ENCODE measurements around the gene MED25. TPM values are rescaled to one million over a fixed set of nuclear protein-coding genes. Genes with fewer than 3 reads are reported as not detected.
A peak's percentile ranks its signal among the peaks of the same experiment; 100 is the strongest.

The MED25 gene
- polyA plus RNA-seq, 1 donor from 2014 or later: 18.9 TPM

DNA sequence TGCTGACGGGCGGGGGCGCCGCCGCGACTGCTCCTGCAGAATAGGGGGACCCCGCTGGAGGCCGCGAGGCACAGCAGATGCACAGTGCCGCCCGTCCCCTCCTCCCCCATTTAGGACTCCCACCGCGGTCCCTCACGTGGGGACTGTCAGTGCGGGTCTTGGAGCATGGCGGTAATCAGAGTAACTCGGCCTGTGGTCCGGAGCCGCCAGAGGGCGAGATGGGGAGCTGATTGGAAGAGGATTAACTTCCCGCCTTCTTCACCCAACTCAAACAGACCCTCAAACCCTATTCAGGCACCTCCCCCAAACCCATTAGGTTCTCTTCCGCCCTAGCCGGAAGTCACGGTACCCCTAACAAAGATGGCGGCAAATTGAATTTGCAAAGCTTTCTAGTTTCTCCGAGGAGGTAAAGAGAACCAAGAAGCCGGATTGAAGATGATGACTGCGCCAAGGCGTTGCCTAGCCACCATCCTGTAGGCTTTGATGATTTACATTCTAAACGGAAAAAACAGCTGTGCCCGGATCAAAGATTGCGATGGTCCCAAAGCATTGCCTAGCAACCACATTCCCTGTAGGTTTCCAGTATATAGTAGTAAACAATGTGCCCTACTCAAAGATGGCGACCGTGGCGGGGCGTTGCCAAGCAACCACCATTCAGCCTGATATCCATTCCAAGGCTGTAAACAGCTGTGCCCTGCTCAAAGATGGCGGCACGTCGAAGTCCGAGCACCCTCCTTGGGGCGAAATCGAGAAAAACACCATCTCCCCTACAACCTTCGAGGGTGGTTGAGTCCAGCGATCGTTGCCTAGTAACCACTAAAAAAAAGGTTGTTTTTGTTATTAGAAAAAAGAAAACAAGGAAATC, 4.9 kb upstream of the MED25 start, which contains the start of gene FUZ:
FUZ (minus strand) TSS at position 296 of the 865 bp plus-strand sequence; CDS start at position 110, 186 bp downstream.
- peak; percentile 56 for TF ChIP-seq RAD21 (conservative IDR thresholded peaks at IDR 0.05)
- peak; percentile 85 for TF ChIP-seq MXI1 (conservative IDR thresholded peaks at IDR 0.05; ENCODE audit: poor library complexity, severe bottlenecking)
- TF ChIP-seq POLR2AphosphoS5 (IDR thresholded peaks at IDR 0.05): peak; percentile 67
- TF ChIP-seq, protein P1, sequence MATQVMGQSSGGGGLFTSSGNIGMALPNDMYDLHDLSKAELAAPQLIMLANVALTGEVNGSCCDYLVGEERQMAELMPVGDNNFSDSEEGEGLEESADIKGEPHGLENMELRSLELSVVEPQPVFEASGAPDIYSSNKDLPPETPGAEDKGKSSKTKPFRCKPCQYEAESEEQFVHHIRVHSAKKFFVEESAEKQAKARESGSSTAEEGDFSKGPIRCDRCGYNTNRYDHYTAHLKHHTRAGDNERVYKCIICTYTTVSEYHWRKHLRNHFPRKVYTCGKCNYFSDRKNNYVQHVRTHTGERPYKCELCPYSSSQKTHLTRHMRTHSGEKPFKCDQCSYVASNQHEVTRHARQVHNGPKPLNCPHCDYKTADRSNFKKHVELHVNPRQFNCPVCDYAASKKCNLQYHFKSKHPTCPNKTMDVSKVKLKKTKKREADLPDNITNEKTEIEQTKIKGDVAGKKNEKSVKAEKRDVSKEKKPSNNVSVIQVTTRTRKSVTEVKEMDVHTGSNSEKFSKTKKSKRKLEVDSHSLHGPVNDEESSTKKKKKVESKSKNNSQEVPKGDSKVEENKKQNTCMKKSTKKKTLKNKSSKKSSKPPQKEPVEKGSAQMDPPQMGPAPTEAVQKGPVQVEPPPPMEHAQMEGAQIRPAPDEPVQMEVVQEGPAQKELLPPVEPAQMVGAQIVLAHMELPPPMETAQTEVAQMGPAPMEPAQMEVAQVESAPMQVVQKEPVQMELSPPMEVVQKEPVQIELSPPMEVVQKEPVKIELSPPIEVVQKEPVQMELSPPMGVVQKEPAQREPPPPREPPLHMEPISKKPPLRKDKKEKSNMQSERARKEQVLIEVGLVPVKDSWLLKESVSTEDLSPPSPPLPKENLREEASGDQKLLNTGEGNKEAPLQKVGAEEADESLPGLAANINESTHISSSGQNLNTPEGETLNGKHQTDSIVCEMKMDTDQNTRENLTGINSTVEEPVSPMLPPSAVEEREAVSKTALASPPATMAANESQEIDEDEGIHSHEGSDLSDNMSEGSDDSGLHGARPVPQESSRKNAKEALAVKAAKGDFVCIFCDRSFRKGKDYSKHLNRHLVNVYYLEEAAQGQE (IDR thresholded peaks at IDR 0.05; ENCODE audit: borderline replicate concordance): peak; percentile 79
- peak; percentile 66 for TF ChIP-seq SMC3 (conservative IDR thresholded peaks at IDR 0.05; ENCODE audit: poor library complexity)
- TF ChIP-seq EZH2 (IDR thresholded peaks at IDR 0.05; ENCODE audit: borderline replicate concordance, insufficient read depth, low read length, poor library complexity, severe bottlenecking): no peak
- peak; percentile 86 for TF ChIP-seq TAF1 (IDR thresholded peaks at IDR 0.05; ENCODE audit: low read depth)
- TF ChIP-seq EP300 (conservative IDR thresholded peaks at IDR 0.05; ENCODE audit: poor library complexity, severe bottlenecking): peak; percentile 81
- TF ChIP-seq, protein P2, sequence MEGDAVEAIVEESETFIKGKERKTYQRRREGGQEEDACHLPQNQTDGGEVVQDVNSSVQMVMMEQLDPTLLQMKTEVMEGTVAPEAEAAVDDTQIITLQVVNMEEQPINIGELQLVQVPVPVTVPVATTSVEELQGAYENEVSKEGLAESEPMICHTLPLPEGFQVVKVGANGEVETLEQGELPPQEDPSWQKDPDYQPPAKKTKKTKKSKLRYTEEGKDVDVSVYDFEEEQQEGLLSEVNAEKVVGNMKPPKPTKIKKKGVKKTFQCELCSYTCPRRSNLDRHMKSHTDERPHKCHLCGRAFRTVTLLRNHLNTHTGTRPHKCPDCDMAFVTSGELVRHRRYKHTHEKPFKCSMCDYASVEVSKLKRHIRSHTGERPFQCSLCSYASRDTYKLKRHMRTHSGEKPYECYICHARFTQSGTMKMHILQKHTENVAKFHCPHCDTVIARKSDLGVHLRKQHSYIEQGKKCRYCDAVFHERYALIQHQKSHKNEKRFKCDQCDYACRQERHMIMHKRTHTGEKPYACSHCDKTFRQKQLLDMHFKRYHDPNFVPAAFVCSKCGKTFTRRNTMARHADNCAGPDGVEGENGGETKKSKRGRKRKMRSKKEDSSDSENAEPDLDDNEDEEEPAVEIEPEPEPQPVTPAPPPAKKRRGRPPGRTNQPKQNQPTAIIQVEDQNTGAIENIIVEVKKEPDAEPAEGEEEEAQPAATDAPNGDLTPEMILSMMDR (IDR thresholded peaks at IDR 0.05; ENCODE audit: poor library complexity, severe bottlenecking): peak; percentile 63
- Histone ChIP-seq H3K9ac (ENCODE audit: low read length) (peak within 1 kb of the TSS; percentile 82), H3K9me3 (ENCODE audit: low read length) (no peaks in the 10 kb centered on the region), H2AFZ (ENCODE audit: low read depth, low read length) (peak within 1 kb of the TSS; percentile 68), H3K79me2 (replicated peaks; ENCODE audit: insufficient read depth, low read length) (peaks cover 2% of the 10 kb centered on the region), H3K27me3 (ENCODE audit: insufficient read depth, low read depth, low read length) (no peaks in the 10 kb centered on the region), H3K36me3 (ENCODE audit: insufficient read depth, low read length) (no peaks in the 10 kb centered on the region), H3K4me3 (ENCODE audit: low read length) (peak within 1 kb of the TSS; percentile 74), H3K4me2 (ENCODE audit: low read length) (peak within 1 kb of the TSS; percentile 94), H3F3A (ENCODE audit: insufficient read depth, low read length, poor library complexity, severe bottlenecking) (no peaks in the 10 kb centered on the region), H3K9me2 (ENCODE audit: insufficient read depth, low read length) (no peaks in the 10 kb centered on the region), H4K20me1 (ENCODE audit: insufficient read depth) (no peaks in the 10 kb centered on the region), H3K27ac (ENCODE audit: low read length) (peak within 1 kb of the TSS; percentile 97)

DNA sequence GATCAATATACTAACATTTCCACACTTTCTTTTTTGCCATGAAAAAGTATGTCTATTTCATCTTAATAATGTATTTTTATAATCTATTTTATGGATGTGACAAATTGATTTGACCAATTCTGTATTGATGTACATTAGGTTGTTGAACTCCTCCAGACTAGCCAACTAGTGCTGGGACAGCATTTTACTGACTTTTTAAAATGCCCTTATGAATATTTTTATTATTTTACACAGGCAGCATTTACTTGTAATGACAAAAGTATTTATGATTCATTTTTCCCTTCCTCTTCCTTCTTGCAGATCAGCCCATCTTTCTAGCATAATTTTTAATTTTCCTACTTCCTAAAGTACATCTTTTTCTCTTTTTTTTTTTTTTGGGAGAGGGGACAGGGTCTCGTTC, 4.1 kb upstream of the MED25 start:
- TF ChIP-seq, protein P2 (IDR thresholded peaks at IDR 0.05; ENCODE audit: poor library complexity, severe bottlenecking): no peak
- TF ChIP-seq, protein P1 (IDR thresholded peaks at IDR 0.05; ENCODE audit: borderline replicate concordance): no peak
- TF ChIP-seq RAD21 (conservative IDR thresholded peaks at IDR 0.05) (no peak), TAF1 (IDR thresholded peaks at IDR 0.05; ENCODE audit: low read depth) (no peak), MXI1 (conservative IDR thresholded peaks at IDR 0.05; ENCODE audit: poor library complexity, severe bottlenecking) (no peak), SMC3 (conservative IDR thresholded peaks at IDR 0.05; ENCODE audit: poor library complexity) (no peak), EP300 (conservative IDR thresholded peaks at IDR 0.05; ENCODE audit: poor library complexity, severe bottlenecking) (no peak), EZH2 (IDR thresholded peaks at IDR 0.05; ENCODE audit: borderline replicate concordance, insufficient read depth, low read length, poor library complexity, severe bottlenecking) (no peak), POLR2AphosphoS5 (IDR thresholded peaks at IDR 0.05) (no peak)
- Histone ChIP-seq H3F3A (ENCODE audit: insufficient read depth, low read length, poor library complexity, severe bottlenecking) (no peaks in the 10 kb centered on the region), H3K4me2 (ENCODE audit: low read length) (peak overlapping the region; percentile 94), H3K27ac (ENCODE audit: low read length) (peak overlapping the region; percentile 97), H3K79me2 (replicated peaks; ENCODE audit: insufficient read depth, low read length) (peaks cover 9% of the 10 kb centered on the region), H3K36me3 (ENCODE audit: insufficient read depth, low read length) (no peaks in the 10 kb centered on the region), H3K9ac (ENCODE audit: low read length) (peak overlapping the region; percentile 82), H3K27me3 (ENCODE audit: insufficient read depth, low read depth, low read length) (no peaks in the 10 kb centered on the region), H4K20me1 (ENCODE audit: insufficient read depth) (no peaks in the 10 kb centered on the region), H3K4me3 (ENCODE audit: low read length) (peak overlapping the region; percentile 74), H3K9me2 (ENCODE audit: insufficient read depth, low read length) (no peaks in the 10 kb centered on the region), H2AFZ (ENCODE audit: low read depth, low read length) (peak overlapping the region; percentile 54), H3K9me3 (ENCODE audit: low read length) (no peaks in the 10 kb centered on the region)
